HG02852 (cell line): ENCODE results near the gene HENMT1.

Experiments used
- ATAC-seq: cut with Tn5 transposase; IDR thresholded peaks from one replicate; pipeline ENCODE4 v1.9.1; 2021; ENCODE audit warnings: mild to moderate bottlenecking, moderate library complexity; ENCODE audit not compliant: unreplicated experiment

Gene HENMT1

GRCh38 chr1:108634521-108634920 is 26.4 kb downstream of the HENMT1 start:
- no peak for ATAC-seq

DNA sequence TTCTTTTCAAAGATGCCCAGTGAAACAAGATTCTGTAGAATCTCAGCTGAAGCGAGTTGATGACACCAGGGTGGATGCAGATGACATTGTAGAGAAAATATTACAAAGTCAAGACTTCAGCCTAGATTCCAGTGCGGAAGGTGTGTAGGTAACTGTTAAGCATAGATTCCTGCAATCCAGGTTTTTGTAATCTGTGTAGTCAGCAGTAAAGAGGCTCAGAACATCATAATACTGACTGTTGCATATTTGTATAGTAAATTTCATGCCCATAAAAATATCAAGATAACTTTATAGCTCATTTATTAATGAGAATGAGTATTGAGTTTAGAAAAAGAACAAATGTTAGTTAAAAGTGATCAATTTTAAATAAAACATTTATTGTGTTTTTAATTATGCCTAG is 32.2 kb downstream of the HENMT1 start:
- ATAC-seq: no peak

DNA sequence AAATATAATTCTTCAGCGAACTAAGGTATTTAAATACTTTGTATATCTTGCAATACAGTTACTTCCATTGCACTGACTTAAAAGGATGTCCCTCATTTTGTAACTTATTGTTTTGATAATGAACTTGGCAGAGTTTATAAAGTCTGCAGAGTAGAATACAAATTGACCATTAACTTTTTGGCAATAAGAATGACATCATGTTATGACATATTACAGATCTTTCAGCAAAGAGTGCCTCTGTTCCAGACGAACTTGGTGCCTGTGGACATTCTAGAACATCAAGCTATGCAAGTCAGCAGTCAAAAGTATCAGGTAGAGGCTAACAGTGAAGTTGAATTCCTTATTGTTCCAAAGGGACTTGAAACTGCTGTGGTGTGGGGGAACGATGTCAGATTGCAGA is 32.9 kb downstream of the HENMT1 start:
- ATAC-seq: no peak

- ATAC-seq: no peak
These were observed 33.6 kb downstream of the HENMT1 start for GRCh38 chr1:108627256-108627655.

DNA sequence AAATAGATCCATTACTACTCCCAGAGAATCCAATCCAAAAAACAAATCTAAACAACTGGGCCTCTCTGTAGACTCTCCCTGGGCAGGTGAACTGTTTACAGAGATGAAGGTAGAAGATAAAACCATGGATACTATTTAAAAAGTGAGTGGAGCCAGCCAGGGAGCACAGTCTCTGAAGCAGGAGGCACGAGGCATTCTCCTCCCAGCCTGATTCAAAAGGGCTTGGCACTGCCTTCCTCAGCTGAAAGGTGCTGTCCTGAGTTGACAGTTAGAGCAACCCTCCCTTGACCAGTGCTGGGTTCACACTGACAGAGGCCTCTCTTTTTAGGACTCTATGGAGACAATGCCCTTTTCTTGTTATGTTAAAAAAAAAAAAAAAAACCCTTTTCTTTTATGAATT is 36.8 kb downstream of the HENMT1 start:
- no peak for ATAC-seq

- ATAC-seq: no peak
These were observed 43.2 kb downstream of the HENMT1 start for GRCh38 chr1:108617724-108618056.

DNA sequence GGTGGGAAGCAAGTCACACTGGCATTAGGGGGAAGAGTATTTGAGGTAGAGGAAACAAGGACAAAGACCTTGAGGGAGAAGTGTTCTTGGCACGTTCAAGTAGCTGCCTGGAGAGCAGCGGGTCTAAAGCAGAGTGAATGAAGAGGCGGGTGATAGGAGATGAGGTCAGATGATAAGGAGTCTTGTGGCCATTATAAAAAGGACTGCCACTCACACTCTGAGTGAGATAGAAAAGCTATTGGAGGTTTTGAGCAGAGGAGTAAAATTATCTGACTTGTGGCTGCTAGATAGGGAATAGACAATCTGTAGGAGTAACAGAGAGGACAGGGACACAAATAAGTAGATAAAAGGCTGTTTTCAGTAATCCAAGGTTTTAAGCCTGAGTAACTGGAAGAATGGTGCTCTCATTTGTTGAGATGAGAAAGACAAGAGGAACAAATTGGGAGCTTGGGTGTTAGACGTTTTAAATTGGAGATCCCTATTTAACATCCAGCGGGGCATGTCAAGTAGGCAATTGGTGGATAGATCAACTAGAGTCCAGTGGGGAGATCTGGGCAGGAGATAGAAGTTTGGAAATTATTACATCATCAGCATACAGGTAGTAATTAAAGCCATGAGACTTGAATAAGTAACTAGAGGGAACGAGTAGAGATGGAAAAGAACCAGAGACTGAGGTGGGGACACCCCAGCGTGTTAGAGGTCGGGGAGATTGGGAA is 43.7 kb downstream of the HENMT1 start:
- no peak for ATAC-seq

DNA sequence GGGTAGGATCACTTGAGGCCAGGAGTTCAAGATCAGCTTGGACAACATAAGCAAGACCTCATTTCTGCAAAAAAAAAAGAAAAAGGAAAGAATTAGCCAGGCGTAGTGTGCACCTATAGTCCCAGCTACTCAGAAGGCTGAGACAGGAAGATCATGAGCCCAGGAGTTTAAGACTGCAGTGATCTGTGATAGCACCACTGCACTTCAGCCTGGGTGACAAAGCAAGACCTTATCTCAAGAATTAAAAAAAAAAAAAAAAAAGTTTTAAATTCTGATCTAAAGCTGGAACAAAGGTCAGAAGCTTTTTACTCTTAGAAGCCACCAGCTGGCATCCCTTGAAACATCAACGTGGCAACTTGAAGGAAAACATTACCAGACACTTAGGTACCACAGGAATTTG is 45.3 kb downstream of the HENMT1 start:
- no peak for ATAC-seq

GRCh38 chr1:108612496-108612895 is 48.4 kb downstream of the HENMT1 start:
- no peak for ATAC-seq

- ATAC-seq: no peak
These were observed 48.9 kb downstream of the HENMT1 start for GRCh38 chr1:108611984-108612383.

DNA sequence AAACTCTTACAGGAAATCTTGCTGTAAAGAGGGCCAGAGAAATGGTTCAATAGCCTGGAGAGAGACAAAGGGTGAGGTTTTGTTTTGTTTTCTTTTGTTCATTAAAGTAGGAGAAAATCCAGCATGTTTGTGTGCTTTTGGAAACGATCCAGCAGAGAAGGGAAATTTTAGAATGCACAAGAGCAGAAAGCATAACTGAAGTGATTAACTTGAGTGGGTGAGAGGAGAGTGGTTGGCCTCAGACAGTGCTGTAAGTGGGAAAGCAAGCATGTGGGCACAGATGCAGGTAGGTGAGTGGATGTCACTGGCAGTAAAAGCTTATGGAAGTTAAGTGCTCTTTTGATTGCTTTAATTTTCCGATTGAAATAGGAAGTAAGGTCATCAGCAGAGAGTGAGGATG is 50.8 kb downstream of the HENMT1 start:
- no peak for ATAC-seq

GRCh38 chr1:108609483-108610049 is 51.3 kb downstream of the HENMT1 start:
- ATAC-seq: no peak

GRCh38 chr1:108606478-108606877 is 54.4 kb downstream of the HENMT1 start:
- no peak for ATAC-seq

- no peak for ATAC-seq
These were observed 55.3 kb downstream of the HENMT1 start for GRCh38 chr1:108605633-108606032.

DNA sequence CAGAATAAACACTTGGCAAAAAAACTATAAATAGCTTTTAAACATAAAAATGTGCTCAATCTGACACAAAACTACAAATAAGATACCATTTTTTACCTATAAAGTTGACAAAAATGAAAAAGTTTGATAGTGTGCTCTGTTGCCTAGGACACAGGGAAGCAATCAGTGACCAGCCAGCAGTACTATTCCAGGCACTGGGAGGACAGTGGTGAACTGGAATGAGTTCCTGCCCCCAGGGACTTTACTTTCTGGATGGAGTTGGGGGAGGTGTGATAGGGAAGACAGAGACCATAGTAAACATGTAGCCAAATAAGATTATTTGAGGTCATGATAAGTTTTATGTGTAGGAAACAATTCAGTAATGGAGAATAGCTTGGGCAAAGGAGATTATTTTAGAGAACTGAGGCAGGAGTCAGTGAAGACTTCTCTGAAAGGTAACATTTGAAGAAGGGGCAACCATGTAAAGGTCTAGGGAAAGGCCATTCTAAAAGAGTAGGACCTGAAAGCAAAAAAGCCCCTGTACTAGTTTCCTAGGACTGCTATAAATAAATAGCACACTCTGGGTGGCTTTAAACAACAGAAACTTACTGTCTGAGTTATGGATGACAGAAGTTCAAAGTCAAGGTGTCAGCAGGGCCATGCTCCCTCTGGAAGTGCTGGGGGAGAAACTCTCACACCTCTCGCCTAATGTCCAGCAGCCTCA is 59.0 kb downstream of the HENMT1 start:
- no peak for ATAC-seq

DNA sequence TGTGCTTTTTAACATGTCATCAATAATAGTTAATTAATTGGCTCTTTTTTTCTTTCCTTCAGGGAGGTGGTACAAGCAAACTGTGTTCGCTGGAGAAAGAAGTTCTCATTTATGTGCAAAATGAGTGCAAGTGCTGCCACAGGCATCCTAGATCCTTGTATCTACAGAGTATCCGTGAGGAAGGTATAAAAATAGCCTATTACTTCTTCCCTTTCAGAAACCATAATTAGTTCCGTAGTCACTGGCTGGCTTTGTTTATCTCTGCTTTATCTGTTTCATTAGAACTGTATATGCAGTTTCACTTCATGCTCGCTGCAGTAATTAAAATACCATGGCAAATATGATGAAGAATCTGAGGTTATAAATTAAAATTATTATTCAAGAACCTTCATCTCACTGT is 60.4 kb downstream of the HENMT1 start:
- no peak for ATAC-seq

DNA sequence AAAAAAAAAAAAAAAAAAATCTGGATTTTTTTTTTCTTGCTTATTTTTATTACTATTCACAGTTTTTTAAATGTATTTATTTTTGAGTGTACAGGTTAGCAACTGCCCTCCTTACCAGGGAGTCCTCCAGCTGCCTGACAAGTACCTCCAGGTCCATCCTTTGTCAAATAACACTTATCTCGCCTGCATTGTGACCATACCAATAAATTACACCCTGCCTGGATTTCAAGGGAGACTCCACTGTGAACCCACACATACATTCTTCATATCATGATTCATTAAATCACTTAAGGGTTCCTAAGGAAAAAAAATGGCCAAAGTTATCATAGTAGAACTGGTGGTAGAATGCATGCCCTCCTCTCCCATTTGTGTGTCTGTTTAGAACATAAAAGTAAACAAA is 62.6 kb downstream of the HENMT1 start:
- ATAC-seq: no peak
